Right lobe of liver (tissue), 4 donors: ENCODE results near the gene CITED4.

ENCODE experiments used
- CTCF ChIP-seq, 4 donors: fragments of 200-600 bp in 3 of 4; fragments of 450-650 bp in 1 of 4; IDR thresholded peaks; one replicate each; pipeline versions ENCODE4 v1.5.1 to v1.8.0; 2016 to 2022; ENCODE audit warnings: antibody characterized with exemption in 4 of 4, mild to moderate bottlenecking in 2 of 4
- POLR2A ChIP-seq: fragments of 450-650 bp; IDR thresholded peaks from one replicate; pipeline ENCODE4 v1.6.1; 2017; ENCODE audit warnings: antibody characterized with exemption, mild to moderate bottlenecking
- donor health status: DM: no; HTN: no; CAD: no.
- donor health status: DM: no; HTN: no; CAD: no.
- donor health status: DM: no; HTN: yes; CAD: no.

GRCh38 chr1:40849801-40850592 lies 12.2 kb downstream of the CITED4 start:
- TF ChIP-seq CTCF (IDR thresholded peaks at IDR 0.05) (peak; percentile 79 to 90 (median 88)), POLR2A (no peak)
